Hepatocyte (in vitro differentiated cells): ENCODE data around the gene STK38. TPM values are rescaled to one million over a fixed set of nuclear protein-coding genes. Genes with fewer than 3 reads are reported as not detected.

Source experiments
- DNase-seq: peaks from one replicate; pipeline ENCODE4 v3.0.0-alpha.2; 2016; ENCODE audit warnings: low spot score
- H2AFZ ChIP-seq: fragments of 200-600 bp; sonication (generic); 2 replicates; pipeline ENCODE4 v1.6.0; 2016; ENCODE audit warnings: antibody characterized with exemption, mild to moderate bottlenecking
- H3K27ac ChIP-seq: fragments of 200-600 bp; sonication (generic); 2 replicates; pipeline ENCODE4 v1.5.1; 2016; ENCODE audit warnings: mild to moderate bottlenecking
- H3K27me3 ChIP-seq: fragments of 200-600 bp; sonication (generic); 2 replicates; pipeline ENCODE4 v1.6.1; 2016
- H3K36me3 ChIP-seq: fragments of 200-600 bp; sonication (generic); replicated peaks from 2 replicates; pipeline ENCODE4 v1.5.1; 2016; ENCODE audit warnings: low read depth; ENCODE audit not compliant: insufficient read depth
- H3K4me1 ChIP-seq: fragments of 200-600 bp; sonication (generic); 2 replicates; pipeline ENCODE4 v1.5.1; 2016; ENCODE audit warnings: mild to moderate bottlenecking, moderate library complexity; ENCODE audit not compliant: insufficient read depth
- H3K4me2 ChIP-seq: fragments of 200-600 bp; sonication (generic); 2 replicates; pipeline ENCODE4 v1.6.0; 2016
- H3K4me3 ChIP-seq: fragments of 200-600 bp; sonication (generic); 2 replicates; pipeline ENCODE4 v1.5.1; 2016; ENCODE audit warnings: mild to moderate bottlenecking
- H3K79me2 ChIP-seq: fragments of 200-600 bp; sonication (generic); 2 replicates; pipeline ENCODE4 v1.6.0; 2017; ENCODE audit warnings: mild to moderate bottlenecking
- H3K9me2 ChIP-seq: fragments of 200-600 bp; sonication (generic); replicated peaks from 2 replicates; pipeline ENCODE4 v1.6.0; 2017; ENCODE audit warnings: mild to moderate bottlenecking; ENCODE audit not compliant: insufficient read depth
- H3K9me3 ChIP-seq: fragments of 200-600 bp; sonication (generic); 2 replicates; pipeline ENCODE4 v1.5.1; 2016; ENCODE audit warnings: low read depth, mild to moderate bottlenecking
- H4K20me1 ChIP-seq: fragments of 200-600 bp; sonication (generic); 2 replicates; pipeline ENCODE4 v1.6.0; 2016; ENCODE audit warnings: mild to moderate bottlenecking; ENCODE audit not compliant: insufficient read depth, poor library complexity, severe bottlenecking
- EZH2 ChIP-seq: fragments of 200-600 bp; sonication (generic); IDR thresholded peaks from 2 replicates; pipeline ENCODE4 v1.6.1; 2016; ENCODE audit warnings: antibody characterized with exemption, mild to moderate bottlenecking, borderline replicate concordance
- EZH2phosphoT487 ChIP-seq: fragments of 200-600 bp; sonication (generic); IDR thresholded peaks from one replicate; pipeline ENCODE4 v1.6.1; 2018; ENCODE audit warnings: antibody characterized with exemption, mild to moderate bottlenecking, low read depth, moderate library complexity; ENCODE audit not compliant: unreplicated experiment, severe bottlenecking
- WGBS: methylation state at CpG from one replicate; pipeline ENCODE4 v1.1.6; 2016; ENCODE audit warnings: low lambda C conversion rate; ENCODE audit errors: missing lambda C conversion rate; 5-methylcytosine and 5-hydroxymethylcytosine counted together
- polyA plus RNA-seq: library from polyadenylated mRNA; unstranded; fragments of >200 nt; fragmentation: Nextera tagmentation; extraction: Ambion mirVana; gene quantifications from 2 replicates; pipeline ENCODE4 v1.2.1, GENCODE V29; 2016
- total RNA-seq: library from RNA; depleted of rRNA; stranded (reverse); fragments of >200 nt; gene quantifications from 2 replicates; pipeline ENCODE4 v1.2.3, GENCODE V29; 2014
- TF ChIP-seq, protein P1 (sequence below): fragments of 200-600 bp; sonication (generic); IDR thresholded peaks from 2 replicates; pipeline ENCODE4 v1.5.1; 2016; ENCODE audit warnings: antibody characterized with exemption, mild to moderate bottlenecking; ENCODE audit not compliant: poor library complexity

STK38 gene
- total and polyA plus RNA-seq, 2 experiments from 2014 or later: 27.7 to 39.1 TPM

DNA sequence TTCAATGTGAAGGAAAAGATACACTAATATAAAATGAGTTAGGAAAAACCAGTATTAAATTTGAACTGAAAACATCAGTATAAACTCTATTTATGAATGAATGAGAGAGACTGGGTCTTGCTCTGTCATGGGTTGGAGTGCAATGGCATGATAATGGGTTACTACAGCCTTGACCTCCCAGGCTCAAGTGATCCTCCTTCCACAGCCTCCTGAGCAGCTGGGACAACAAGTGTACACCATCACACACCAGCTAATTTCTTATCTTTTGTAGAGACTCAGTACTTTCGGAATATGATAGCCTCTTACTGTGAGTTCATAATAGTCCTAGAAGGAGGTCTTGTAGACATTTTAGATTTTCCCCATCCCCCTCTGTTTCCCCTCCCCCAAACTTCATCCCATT is 83.0 kb downstream of the STK38 start:
- peaks cover 4% of the 10 kb centered on the region for H3K4me1 ChIP-seq
- no peak overlapping the region for H3K27ac ChIP-seq
- H3K9me3 ChIP-seq: no peaks in the 10 kb centered on the region
- no peaks in the 10 kb centered on the region for H3K36me3 ChIP-seq
- H3K9me2 ChIP-seq: no peaks in the 10 kb centered on the region
- no peak overlapping the region for H2AFZ ChIP-seq
- WGBS: 100% methylated on average over 1 of the region's 1 CpG
- TF ChIP-seq, protein P1, sequence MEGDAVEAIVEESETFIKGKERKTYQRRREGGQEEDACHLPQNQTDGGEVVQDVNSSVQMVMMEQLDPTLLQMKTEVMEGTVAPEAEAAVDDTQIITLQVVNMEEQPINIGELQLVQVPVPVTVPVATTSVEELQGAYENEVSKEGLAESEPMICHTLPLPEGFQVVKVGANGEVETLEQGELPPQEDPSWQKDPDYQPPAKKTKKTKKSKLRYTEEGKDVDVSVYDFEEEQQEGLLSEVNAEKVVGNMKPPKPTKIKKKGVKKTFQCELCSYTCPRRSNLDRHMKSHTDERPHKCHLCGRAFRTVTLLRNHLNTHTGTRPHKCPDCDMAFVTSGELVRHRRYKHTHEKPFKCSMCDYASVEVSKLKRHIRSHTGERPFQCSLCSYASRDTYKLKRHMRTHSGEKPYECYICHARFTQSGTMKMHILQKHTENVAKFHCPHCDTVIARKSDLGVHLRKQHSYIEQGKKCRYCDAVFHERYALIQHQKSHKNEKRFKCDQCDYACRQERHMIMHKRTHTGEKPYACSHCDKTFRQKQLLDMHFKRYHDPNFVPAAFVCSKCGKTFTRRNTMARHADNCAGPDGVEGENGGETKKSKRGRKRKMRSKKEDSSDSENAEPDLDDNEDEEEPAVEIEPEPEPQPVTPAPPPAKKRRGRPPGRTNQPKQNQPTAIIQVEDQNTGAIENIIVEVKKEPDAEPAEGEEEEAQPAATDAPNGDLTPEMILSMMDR: no peak
- peaks cover 44% of the 10 kb centered on the region for H4K20me1 ChIP-seq
- H3K4me2 ChIP-seq: no peak overlapping the region
- DNase-seq: no peak
- H3K79me2 ChIP-seq: peaks cover 98% of the 10 kb centered on the region
- no peaks in the 10 kb centered on the region for H3K27me3 ChIP-seq
- no peak overlapping the region for H3K4me3 ChIP-seq

DNA sequence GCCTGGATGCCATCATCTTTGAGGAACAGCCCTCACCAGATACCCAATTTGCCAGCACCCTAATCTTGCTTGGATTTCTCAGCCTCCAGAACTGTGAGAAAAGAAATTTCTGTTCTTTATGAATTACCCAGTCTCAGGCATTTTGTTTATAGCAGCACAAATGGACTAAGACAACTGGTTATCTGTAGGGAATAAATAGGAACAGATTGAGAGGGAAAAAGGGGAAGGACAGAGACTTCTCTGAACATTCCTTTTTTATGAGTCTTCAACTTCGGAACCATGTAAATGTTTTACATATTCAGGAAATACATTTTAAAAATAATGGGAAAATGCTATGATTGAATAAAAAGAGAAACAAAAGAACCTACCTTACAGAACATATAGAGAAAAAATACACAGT is 83.6 kb downstream of the STK38 start:
- H3K4me2 ChIP-seq: no peak overlapping the region
- no peak overlapping the region for H3K27ac ChIP-seq
- H4K20me1 ChIP-seq: peaks cover 46% of the 10 kb centered on the region

DNA sequence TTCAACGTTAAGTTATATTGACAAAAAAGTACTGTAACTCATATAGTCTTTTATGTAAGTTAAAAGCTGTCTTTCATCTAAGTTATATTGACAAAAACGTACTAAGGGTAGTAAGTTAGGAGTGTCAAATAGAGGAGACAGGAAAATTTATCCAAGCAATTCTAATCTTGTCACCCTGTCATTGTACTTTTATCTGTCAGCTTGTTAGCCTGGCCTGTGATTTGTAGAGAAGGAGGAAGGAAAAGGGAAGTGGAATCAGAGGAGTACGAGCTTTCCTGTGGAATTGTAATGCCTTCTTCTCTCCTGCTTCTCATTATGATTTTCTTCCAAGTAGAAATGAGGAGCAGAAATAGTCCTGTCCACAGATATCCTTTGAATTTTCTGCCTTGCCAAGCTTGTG is 85.6 kb downstream of the STK38 start:
- 60% methylated on average over 3 of the region's 3 CpGs for WGBS
- peaks cover 100% of the 10 kb centered on the region for H3K79me2 ChIP-seq

More for the DNA sequence above, 83.6 kb downstream of the STK38 start:
- TF ChIP-seq, protein P1: no peak
- TF ChIP-seq EZH2phosphoT487 (no peak), EZH2 (no peak)
- Histone ChIP-seq H3K4me3 (no peak overlapping the region), H3K27me3 (no peaks in the 10 kb centered on the region), H2AFZ (no peak overlapping the region), H3K9me3 (no peaks in the 10 kb centered on the region), H3K4me1 (peaks cover 4% of the 10 kb centered on the region), H3K79me2 (peaks cover 98% of the 10 kb centered on the region), H3K36me3 (no peaks in the 10 kb centered on the region), H3K9me2 (no peaks in the 10 kb centered on the region)
- no peak for DNase-seq
- 74% methylated on average over 1 of the region's 1 CpG for WGBS

More for the DNA sequence above, 85.6 kb downstream of the STK38 start:
- Histone ChIP-seq H3K9me3 (no peaks in the 10 kb centered on the region), H3K4me2 (no peak overlapping the region), H3K36me3 (no peaks in the 10 kb centered on the region), H2AFZ (no peak overlapping the region), H3K9me2 (no peaks in the 10 kb centered on the region), H3K4me1 (peaks cover 4% of the 10 kb centered on the region), H4K20me1 (peaks cover 37% of the 10 kb centered on the region), H3K4me3 (no peak overlapping the region), H3K27me3 (no peaks in the 10 kb centered on the region), H3K27ac (no peak overlapping the region)
- TF ChIP-seq, protein P1: no peak
- TF ChIP-seq EZH2 (no peak), EZH2phosphoT487 (no peak)
- no peak for DNase-seq
